Calu3 (cell line): ENCODE data around the gene PPP4C. TPM values are rescaled to one million over a fixed set of nuclear protein-coding genes. Genes with fewer than 3 reads are reported as not detected.

ENCODE experiments used
- BruUV-seq: library from RNA; stranded (reverse); fragments of 400-500 nt; replicated peaks from 2 replicates; lab custom pipeline; 2021; lab: Mats Ljungman, UMichigan
- CTCF ChIA-PET: fragments of 300-600 bp; sonication (Branson Sonifier 250); formaldehyde crosslinking; loops from one replicate; lab custom pipeline; 2022; ENCODE audit warnings: antibody characterized with exemption; lab: Charles Lee
- DNase-seq: peaks from one replicate; pipeline ENCODE4 v3.0.0; 2022
- H3K27ac Mint-ChIP-seq: one replicate; pipeline ENCODE4 v1.8.0; 2022; ENCODE audit warnings: mixed read lengths; ENCODE audit not compliant: unreplicated experiment
- H3K27me3 Mint-ChIP-seq: one replicate; pipeline ENCODE4 v1.8.0; 2022; ENCODE audit warnings: mixed read lengths; ENCODE audit not compliant: unreplicated experiment
- H3K36me3 Mint-ChIP-seq: one replicate; pipeline ENCODE4 v1.8.0; 2022; ENCODE audit warnings: mild to moderate bottlenecking, moderate library complexity, mixed read lengths; ENCODE audit not compliant: insufficient read depth, unreplicated experiment
- H3K4me1 Mint-ChIP-seq: one replicate; pipeline ENCODE4 v1.8.0; 2022; ENCODE audit warnings: mild to moderate bottlenecking, low read depth, mixed read lengths; ENCODE audit not compliant: unreplicated experiment
- H3K4me3 Mint-ChIP-seq: one replicate; pipeline ENCODE4 v1.8.0; 2022; ENCODE audit warnings: mild to moderate bottlenecking, low read depth, moderate library complexity, mixed read lengths; ENCODE audit not compliant: unreplicated experiment
- H3K9me3 Mint-ChIP-seq: one replicate; pipeline ENCODE4 v1.8.0; 2022; ENCODE audit warnings: low read depth, mixed read lengths; ENCODE audit not compliant: unreplicated experiment
- intact Hi-C: fragments of 100-400 bp; cut with micrococcal nuclease; formaldehyde crosslinking; loops from one replicate; pipeline ENCODE4 v1.10.0; 2022; ENCODE audit not compliant: unreplicated experiment
- total RNA-seq: library from RNA; stranded (reverse); gene quantifications from 2 replicates; pipeline ENCODE4 v1.2.3, GENCODE V29; 2022
- TF ChIP-seq, protein P1 (sequence below): fragments of 200-600 bp; IDR thresholded peaks from one replicate; pipeline ENCODE4 v1.8.0; 2022; ENCODE audit warnings: antibody characterized with exemption; ENCODE audit not compliant: unreplicated experiment

Gene PPP4C
- total RNA-seq, 1 experiment from 2014 or later, result 184 TPM

DNA sequence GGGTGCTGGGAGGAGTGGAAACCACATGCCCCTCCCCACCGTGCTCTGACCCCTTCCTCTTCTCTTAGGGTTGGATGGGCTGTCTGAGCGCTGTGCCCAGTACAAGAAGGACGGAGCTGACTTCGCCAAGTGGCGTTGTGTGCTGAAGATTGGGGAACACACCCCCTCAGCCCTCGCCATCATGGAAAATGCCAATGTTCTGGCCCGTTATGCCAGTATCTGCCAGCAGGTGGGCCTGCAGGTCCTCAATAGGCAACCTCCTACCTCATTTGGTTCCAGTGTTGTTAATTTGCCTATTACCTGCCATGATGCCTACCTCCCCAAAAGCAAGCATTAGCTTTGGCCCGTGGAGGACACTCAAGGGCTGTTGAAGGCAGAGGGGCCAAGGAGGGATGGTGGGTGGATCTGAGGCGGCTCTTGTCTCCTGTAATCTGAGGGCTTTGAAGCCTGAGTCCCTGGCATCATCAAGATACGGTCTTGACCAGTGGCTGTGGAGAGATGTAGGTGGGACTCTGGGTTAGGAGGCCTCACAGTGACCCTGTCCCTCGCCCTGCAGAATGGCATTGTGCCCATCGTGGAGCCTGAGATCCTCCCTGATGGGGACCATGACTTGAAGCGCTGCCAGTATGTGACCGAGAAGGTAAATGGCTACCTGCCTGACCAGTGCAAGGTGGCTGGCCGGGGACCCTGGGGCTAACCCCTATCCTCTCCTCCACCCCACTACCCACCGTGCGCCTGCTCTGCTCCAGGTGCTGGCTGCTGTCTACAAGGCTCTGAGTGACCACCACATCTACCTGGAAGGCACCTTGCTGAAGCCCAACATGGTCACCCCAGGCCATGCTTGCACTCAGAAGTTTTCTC, 6.8 kb upstream of the PPP4C start:
- Mint-ChIP-seq H3K4me1 (peaks cover 31% of the 10 kb centered on the region), H3K36me3 (peaks cover 97% of the 10 kb centered on the region), H3K4me3 (peak overlapping the region; percentile 40), H3K27me3 (no peaks in the 10 kb centered on the region), H3K27ac (peak overlapping the region; percentile 67), H3K9me3 (no peaks in the 10 kb centered on the region)
- intact Hi-C loops, result no loop called here
- CTCF ChIA-PET, result interaction anchor here (1.1 kb wide), 1 partner anchor 11 kb away, joined by 4 read pairs; no protein-coding TSS in a partner anchor
- peak; percentile 70 for DNase-seq
- TF ChIP-seq, protein P1, sequence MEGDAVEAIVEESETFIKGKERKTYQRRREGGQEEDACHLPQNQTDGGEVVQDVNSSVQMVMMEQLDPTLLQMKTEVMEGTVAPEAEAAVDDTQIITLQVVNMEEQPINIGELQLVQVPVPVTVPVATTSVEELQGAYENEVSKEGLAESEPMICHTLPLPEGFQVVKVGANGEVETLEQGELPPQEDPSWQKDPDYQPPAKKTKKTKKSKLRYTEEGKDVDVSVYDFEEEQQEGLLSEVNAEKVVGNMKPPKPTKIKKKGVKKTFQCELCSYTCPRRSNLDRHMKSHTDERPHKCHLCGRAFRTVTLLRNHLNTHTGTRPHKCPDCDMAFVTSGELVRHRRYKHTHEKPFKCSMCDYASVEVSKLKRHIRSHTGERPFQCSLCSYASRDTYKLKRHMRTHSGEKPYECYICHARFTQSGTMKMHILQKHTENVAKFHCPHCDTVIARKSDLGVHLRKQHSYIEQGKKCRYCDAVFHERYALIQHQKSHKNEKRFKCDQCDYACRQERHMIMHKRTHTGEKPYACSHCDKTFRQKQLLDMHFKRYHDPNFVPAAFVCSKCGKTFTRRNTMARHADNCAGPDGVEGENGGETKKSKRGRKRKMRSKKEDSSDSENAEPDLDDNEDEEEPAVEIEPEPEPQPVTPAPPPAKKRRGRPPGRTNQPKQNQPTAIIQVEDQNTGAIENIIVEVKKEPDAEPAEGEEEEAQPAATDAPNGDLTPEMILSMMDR, result peak; percentile 82
- no TSS peak for BruUV-seq

- Mint-ChIP-seq H3K36me3 (peaks cover 97% of the 10 kb centered on the region), H3K4me1 (peaks cover 26% of the 10 kb centered on the region), H3K9me3 (no peaks in the 10 kb centered on the region), H3K27me3 (no peaks in the 10 kb centered on the region), H3K27ac (peak overlapping the region; percentile 67), H3K4me3 (no peak overlapping the region)
- intact Hi-C loops, result no loop called here
- TF ChIP-seq, protein P1, result no peak
- no peak for DNase-seq
- BruUV-seq, result no TSS peak
- CTCF ChIA-PET, result no interaction called here
These were observed 6.0 kb upstream of the PPP4C start for GRCh38 chr16:30069611-30070462.

- CTCF ChIA-PET, result no interaction called here
- no peak for DNase-seq
- Mint-ChIP-seq H3K4me3 (no peak overlapping the region), H3K27me3 (no peaks in the 10 kb centered on the region), H3K36me3 (peaks cover 97% of the 10 kb centered on the region), H3K4me1 (peaks cover 26% of the 10 kb centered on the region), H3K27ac (no peak overlapping the region), H3K9me3 (no peaks in the 10 kb centered on the region)
- BruUV-seq, result no TSS peak
- TF ChIP-seq, protein P1, result no peak
- intact Hi-C loops, result no loop called here
These were observed 5.3 kb upstream of the PPP4C start for GRCh38 chr16:30070490-30070889.

- BruUV-seq, result no TSS peak
- CTCF ChIA-PET, result interaction anchor here (0.5 to 1.3 kb wide), 3 partner anchors 15 to 255 kb away, joined by 3 to 7 read pairs (median 6); partner anchors contain the start of gene TBX6
- no peaks in the 10 kb centered on the region for H3K9me3 Mint-ChIP-seq
- peak overlapping the region; percentile 87 for H3K4me3 Mint-ChIP-seq
- DNase-seq, result no peak
- H3K27ac Mint-ChIP-seq, result peak overlapping the region; percentile 88
- TF ChIP-seq, protein P1, result no peak
- intact Hi-C loops, result no loop called here
- H3K4me1 Mint-ChIP-seq, result peaks cover 23% of the 10 kb centered on the region
- no peaks in the 10 kb centered on the region for H3K27me3 Mint-ChIP-seq
- H3K36me3 Mint-ChIP-seq, result peaks cover 84% of the 10 kb centered on the region
These were observed 540 bp downstream of the PPP4C start for GRCh38 chr16:30076276-30076791.
